Left ventricle myocardium inferior (tissue), 1 donor: ENCODE data around the gene SELENOK. TPM values are rescaled to one million over a fixed set of nuclear protein-coding genes. Genes with fewer than 3 reads are reported as not detected.

Experiments used
- DNase-seq: peaks from one replicate; pipeline ENCODE4 v3.0.0-alpha.2; 2020
- H3K27ac ChIP-seq: fragments of 200-600 bp; replicated peaks from 2 replicates; pipeline ENCODE4 v1.8.0; 2021
- H3K27me3 ChIP-seq: fragments of 200-600 bp; 2 replicates; pipeline ENCODE4 v1.8.0; 2021; ENCODE audit warnings: low read depth
- H3K36me3 ChIP-seq: fragments of 200-600 bp; 2 replicates; pipeline ENCODE4 v1.8.0; 2021
- H3K4me1 ChIP-seq: fragments of 200-600 bp; 2 replicates; pipeline ENCODE4 v1.8.0; 2021
- H3K4me3 ChIP-seq: fragments of 200-600 bp; 2 replicates; pipeline ENCODE4 v1.8.0; 2021; ENCODE audit warnings: mild to moderate bottlenecking, moderate library complexity
- H3K9me3 ChIP-seq: fragments of 200-600 bp; replicated peaks from 2 replicates; pipeline ENCODE4 v1.8.0; 2021
- intact Hi-C: fragments of 100-400 bp; cut with micrococcal nuclease; formaldehyde crosslinking; loops from one replicate; pipeline ENCODE4 v1.11.0; 2022
- total RNA-seq: library from RNA; stranded (reverse); fragmentation: NEBNext Ultra II Directional; extraction: Animal tissue kit (Norgen Biotek cat#: 25700); gene quantifications from one replicate; pipeline ENCODE4 v1.2.1, GENCODE V29; 2021
- TF ChIP-seq, protein P1 (sequence below): fragments of 200-600 bp; IDR thresholded peaks from 2 replicates; pipeline ENCODE4 v1.8.0; 2021; ENCODE audit warnings: antibody characterized with exemption, mild to moderate bottlenecking, borderline replicate concordance
- donor health status: DM: no; HTN: yes; CAD: no; lungs with severe emphysema.

SELENOK gene
- total RNA-seq, 1 donor from 2014 or later: 126 TPM

DNA sequence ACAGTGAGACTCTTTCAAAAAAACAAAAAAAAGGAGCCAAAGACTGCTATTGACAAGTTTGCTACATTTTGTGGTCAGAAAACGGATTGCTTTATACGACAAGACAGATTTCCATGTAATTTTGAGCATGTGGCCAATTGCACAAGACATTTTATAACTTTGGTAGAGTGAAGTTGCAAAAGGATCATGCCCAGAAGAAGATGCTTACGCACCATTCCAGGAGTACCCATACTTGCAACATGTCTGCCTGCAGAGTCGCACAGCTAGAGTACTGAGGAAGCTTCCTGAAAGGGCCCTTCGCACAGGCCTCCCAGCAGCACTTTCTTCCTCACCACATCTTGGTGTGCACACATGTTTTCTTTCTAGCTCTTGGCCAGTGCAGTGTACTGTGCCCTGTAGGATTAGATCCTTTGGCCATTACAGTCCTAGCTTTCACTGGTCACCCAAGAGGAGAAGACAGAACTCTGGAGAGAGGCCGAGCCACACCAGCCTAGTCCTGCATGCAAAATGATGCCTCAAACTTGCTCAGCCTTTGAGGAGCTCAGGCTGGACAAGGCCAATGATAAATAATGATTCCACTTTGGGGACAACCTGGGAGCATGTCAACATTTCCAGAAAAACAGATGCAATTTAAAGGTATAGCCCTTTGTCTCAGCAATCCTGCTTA, 57.1 kb downstream of the SELENOK start:
- Histone ChIP-seq H3K4me1 (no peaks in the 10 kb centered on the region), H3K36me3 (no peaks in the 10 kb centered on the region), H3K4me3 (no peak overlapping the region), H3K27ac (no peak overlapping the region), H3K9me3 (no peaks in the 10 kb centered on the region), H3K27me3 (no peaks in the 10 kb centered on the region)
- intact Hi-C loops: no loop called here
- DNase-seq: no peak
- TF ChIP-seq, protein P1, sequence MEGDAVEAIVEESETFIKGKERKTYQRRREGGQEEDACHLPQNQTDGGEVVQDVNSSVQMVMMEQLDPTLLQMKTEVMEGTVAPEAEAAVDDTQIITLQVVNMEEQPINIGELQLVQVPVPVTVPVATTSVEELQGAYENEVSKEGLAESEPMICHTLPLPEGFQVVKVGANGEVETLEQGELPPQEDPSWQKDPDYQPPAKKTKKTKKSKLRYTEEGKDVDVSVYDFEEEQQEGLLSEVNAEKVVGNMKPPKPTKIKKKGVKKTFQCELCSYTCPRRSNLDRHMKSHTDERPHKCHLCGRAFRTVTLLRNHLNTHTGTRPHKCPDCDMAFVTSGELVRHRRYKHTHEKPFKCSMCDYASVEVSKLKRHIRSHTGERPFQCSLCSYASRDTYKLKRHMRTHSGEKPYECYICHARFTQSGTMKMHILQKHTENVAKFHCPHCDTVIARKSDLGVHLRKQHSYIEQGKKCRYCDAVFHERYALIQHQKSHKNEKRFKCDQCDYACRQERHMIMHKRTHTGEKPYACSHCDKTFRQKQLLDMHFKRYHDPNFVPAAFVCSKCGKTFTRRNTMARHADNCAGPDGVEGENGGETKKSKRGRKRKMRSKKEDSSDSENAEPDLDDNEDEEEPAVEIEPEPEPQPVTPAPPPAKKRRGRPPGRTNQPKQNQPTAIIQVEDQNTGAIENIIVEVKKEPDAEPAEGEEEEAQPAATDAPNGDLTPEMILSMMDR: no peak

Other genes starting within 250 kb of the SELENOK start
- gene CHDH, start 45.4 kb downstream of the SELENOK start, total RNA-seq: 3.7 TPM
- 0.47 TPM for gene IL17RB, start 45.3 kb downstream of the SELENOK start, total RNA-seq
- 33.2 TPM for gene ACTR8, start 9.7 kb downstream of the SELENOK start, total RNA-seq
- gene CACNA2D3, start 230.7 kb upstream of the SELENOK start, total RNA-seq: 21.2 TPM